ENCODE measurements around the gene ADD2.
A peak's percentile ranks its signal among the peaks of the same experiment; 100 is the strongest.

Gene ADD2

GRCh38 chr2:70785137-70785911 is 17.3 kb upstream of the ADD2 start:
- DNase-seq (ENCODE audit: low spot score): peak; percentile 23

- DNase-seq (ENCODE audit: low spot score): no peak
Measured at GRCh38 chr2:70784320-70784719, 16.3 kb upstream of the ADD2 start.

GRCh38 chr2:70779911-70780545 is 12.0 kb upstream of the ADD2 start:
- no peak for DNase-seq (ENCODE audit: low spot score)

GRCh38 chr2:70779491-70779890 is 11.5 kb upstream of the ADD2 start:
- DNase-seq (ENCODE audit: low spot score): no peak

- DNase-seq (ENCODE audit: low spot score): no peak
Measured at GRCh38 chr2:70778676-70779075, 10.7 kb upstream of the ADD2 start.

GRCh38 chr2:70777450-70777849 is 9.4 kb upstream of the ADD2 start:
- no peak for DNase-seq (ENCODE audit: low spot score)

- no peak for DNase-seq (ENCODE audit: low spot score)
Measured at GRCh38 chr2:70776266-70776665, 8.3 kb upstream of the ADD2 start.

GRCh38 chr2:70775141-70775540 is 7.1 kb upstream of the ADD2 start:
- DNase-seq (ENCODE audit: low spot score): no peak

- DNase-seq (ENCODE audit: low spot score): no peak
Measured at GRCh38 chr2:70772486-70773155, 4.6 kb upstream of the ADD2 start.

GRCh38 chr2:70771446-70771845 is 3.4 kb upstream of the ADD2 start:
- no peak for DNase-seq (ENCODE audit: low spot score)

- no peak for DNase-seq (ENCODE audit: low spot score)
Measured at GRCh38 chr2:70769450-70769849, 1.4 kb upstream of the ADD2 start.

- no peak for DNase-seq (ENCODE audit: low spot score)
Measured at GRCh38 chr2:70768590-70769085, 638 bp upstream of the ADD2 start.

GRCh38 chr2:70767079-70767698 is 811 bp downstream of the ADD2 start:
- DNase-seq (ENCODE audit: low spot score): no peak

- no peak for DNase-seq (ENCODE audit: low spot score)
Measured at GRCh38 chr2:70766357-70767078, 1.5 kb downstream of the ADD2 start.

- DNase-seq (ENCODE audit: low spot score): no peak
Measured at GRCh38 chr2:70765507-70765906, 2.5 kb downstream of the ADD2 start.

- no peak for DNase-seq (ENCODE audit: low spot score)
Measured at GRCh38 chr2:70759446-70759845, 8.6 kb downstream of the ADD2 start.

GRCh38 chr2:70757966-70758365 is 10.0 kb downstream of the ADD2 start:
- no peak for DNase-seq (ENCODE audit: low spot score)

- DNase-seq (ENCODE audit: low spot score): no peak
Measured at GRCh38 chr2:70757360-70757759, 10.6 kb downstream of the ADD2 start.

- DNase-seq (ENCODE audit: low spot score): no peak
Measured at GRCh38 chr2:70756128-70756527, 11.9 kb downstream of the ADD2 start.

- DNase-seq (ENCODE audit: low spot score): no peak
Measured at GRCh38 chr2:70753902-70754301, 14.1 kb downstream of the ADD2 start.

- no peak for DNase-seq (ENCODE audit: low spot score)
Measured at GRCh38 chr2:70753031-70753430, 15.0 kb downstream of the ADD2 start.

- no peak for DNase-seq (ENCODE audit: low spot score)
Measured at GRCh38 chr2:70752396-70752795, 15.6 kb downstream of the ADD2 start.

Measured in CD4-positive, alpha-beta T cell treated with Interleukin-15 for 4 hours (primary cell).